ENCODE measurements around the gene PPIL6. TPM values are rescaled to one million over a fixed set of nuclear protein-coding genes. Genes with fewer than 3 reads are reported as not detected.

The PPIL6 gene
- total RNA-seq, 1 donor from 2014 or later, result 2.2 TPM

GRCh38 chr6:109446541-109446940, 6.1 kb upstream of the PPIL6 start:
- H3K4me1 Mint-ChIP-seq, result peaks cover 5% of the 10 kb centered on the region
- DNase-seq (ENCODE audit: low read depth, low spot score), result no peak
- peak overlapping the region; percentile 44 for H3K4me3 Mint-ChIP-seq
- H3K27me3 Mint-ChIP-seq (ENCODE audit: low read depth), result no peaks in the 10 kb centered on the region
- peak overlapping the region; percentile 62 for H3K27ac Mint-ChIP-seq (ENCODE audit: unreplicated experiment)
- no peaks in the 10 kb centered on the region for H3K9me3 Mint-ChIP-seq
- TF ChIP-seq CTCF (conservative IDR thresholded peaks at IDR 0.05), result no peak
- peaks cover 5% of the 10 kb centered on the region for H3K36me3 Mint-ChIP-seq (ENCODE audit: low read depth)

- peaks cover 5% of the 10 kb centered on the region for H3K36me3 Mint-ChIP-seq (ENCODE audit: low read depth)
- DNase-seq (ENCODE audit: low read depth, low spot score), result no peak
Measured at GRCh38 chr6:109446072-109446471, 5.6 kb upstream of the PPIL6 start.

GRCh38 chr6:109445382-109445781, 5.0 kb upstream of the PPIL6 start:
- DNase-seq (ENCODE audit: low read depth, low spot score), result no peak
- peak overlapping the region; percentile 62 for H3K4me3 Mint-ChIP-seq
- peak; percentile 14 for TF ChIP-seq CTCF (conservative IDR thresholded peaks at IDR 0.05)
- no peak overlapping the region for H3K27ac Mint-ChIP-seq (ENCODE audit: unreplicated experiment)
- H3K9me3 Mint-ChIP-seq, result no peaks in the 10 kb centered on the region
- H3K27me3 Mint-ChIP-seq (ENCODE audit: low read depth), result no peaks in the 10 kb centered on the region
- H3K4me1 Mint-ChIP-seq, result peaks cover 11% of the 10 kb centered on the region
- peaks cover 5% of the 10 kb centered on the region for H3K36me3 Mint-ChIP-seq (ENCODE audit: low read depth)

More at GRCh38 chr6:109446072-109446471, 5.6 kb upstream of the PPIL6 start:
- Mint-ChIP-seq H3K27me3 (ENCODE audit: low read depth) (no peaks in the 10 kb centered on the region), H3K4me1 (peaks cover 10% of the 10 kb centered on the region), H3K27ac (ENCODE audit: unreplicated experiment) (peak overlapping the region; percentile 67), H3K4me3 (no peak overlapping the region), H3K9me3 (no peaks in the 10 kb centered on the region)
- no peak for TF ChIP-seq CTCF (conservative IDR thresholded peaks at IDR 0.05)

DNA sequence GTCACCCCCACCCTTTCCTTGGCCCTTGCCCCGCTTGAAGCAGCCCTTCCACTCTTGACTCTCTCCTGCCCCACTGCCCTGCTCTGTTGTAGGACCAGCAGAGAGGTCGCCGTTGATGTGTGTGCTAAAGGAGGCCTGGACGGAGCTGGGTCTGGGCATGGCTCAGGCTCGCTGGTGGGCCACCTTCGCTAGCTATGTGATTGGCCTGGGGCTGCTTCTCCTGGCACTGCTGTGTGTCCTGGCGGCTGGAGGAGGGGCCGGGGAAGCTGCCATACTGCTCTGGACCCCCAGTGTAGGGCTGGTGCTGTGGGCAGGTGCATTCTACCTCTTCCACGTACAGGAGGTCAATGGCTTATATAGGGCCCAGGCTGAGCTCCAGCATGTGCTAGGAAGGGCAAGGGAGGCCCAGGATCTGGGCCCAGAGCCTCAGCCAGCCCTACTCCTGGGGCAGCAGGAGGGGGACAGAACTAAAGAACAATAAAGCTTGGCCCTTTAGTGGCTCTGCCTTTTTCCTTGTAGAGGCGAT, 3.1 kb upstream of the PPIL6 start:
- peaks cover 5% of the 10 kb centered on the region for H3K36me3 Mint-ChIP-seq (ENCODE audit: low read depth)
- no peak for DNase-seq (ENCODE audit: low read depth, low spot score)
- peaks cover 19% of the 10 kb centered on the region for H3K4me1 Mint-ChIP-seq
- H3K27me3 Mint-ChIP-seq (ENCODE audit: low read depth), result no peaks in the 10 kb centered on the region
- H3K9me3 Mint-ChIP-seq, result no peaks in the 10 kb centered on the region
- H3K4me3 Mint-ChIP-seq, result peak overlapping the region; percentile 97
- H3K27ac Mint-ChIP-seq (ENCODE audit: unreplicated experiment), result no peak overlapping the region
- TF ChIP-seq CTCF (conservative IDR thresholded peaks at IDR 0.05), result no peak

- H3K4me3 Mint-ChIP-seq, result peak overlapping the region; percentile 97
- H3K27me3 Mint-ChIP-seq (ENCODE audit: low read depth), result no peaks in the 10 kb centered on the region
- H3K27ac Mint-ChIP-seq (ENCODE audit: unreplicated experiment), result no peak overlapping the region
- DNase-seq (ENCODE audit: low read depth, low spot score), result no peak
- TF ChIP-seq CTCF (conservative IDR thresholded peaks at IDR 0.05), result no peak
- peaks cover 5% of the 10 kb centered on the region for H3K36me3 Mint-ChIP-seq (ENCODE audit: low read depth)
- H3K4me1 Mint-ChIP-seq, result peaks cover 19% of the 10 kb centered on the region
- no peaks in the 10 kb centered on the region for H3K9me3 Mint-ChIP-seq
Measured at GRCh38 chr6:109442393-109442924, 2.0 kb upstream of the PPIL6 start.

Data from neural crest cell (in vitro differentiated cells).